ENCODE measurements around the gene PHOSPHO1.

GRCh38 chr17:49258394-49258793 is 27.8 kb upstream of the PHOSPHO1 start:
- TF ChIP-seq CTCF (IDR thresholded peaks at IDR 0.05), result no peak
- no peak for TF ChIP-seq ZFX (IDR thresholded peaks at IDR 0.05; ENCODE audit: borderline replicate concordance)
